Liver (tissue), 9 donors: ENCODE measurements around the gene NRG2. TPM values are rescaled to one million over a fixed set of nuclear protein-coding genes. Genes with fewer than 3 reads are reported as not detected.

Experiments
- DNase-seq: peaks from one replicate; pipeline ENCODE4 v3.0.0-alpha.2; 2017; ENCODE audit warnings: low spot score
- H3K27ac ChIP-seq, 2 donors: one replicate each; pipeline ENCODE4 v1.7.0; 2013; ENCODE audit warnings: inconsistent platforms in 2 of 2, low read length in 2 of 2, control low read depth in 1 of 2, low read depth in 1 of 2, mild to moderate bottlenecking in 1 of 2
- H3K27me3 ChIP-seq, 4 donors: one replicate each; pipeline versions ENCODE4 v1.6.1 to v1.7.0; 2013; ENCODE audit warnings: low read length in 3 of 4, inconsistent platforms in 1 of 4, mild to moderate bottlenecking in 1 of 4, moderate library complexity in 1 of 4; ENCODE audit not compliant: control insufficient read depth in 4 of 4, insufficient read depth in 4 of 4
- H3K36me3 ChIP-seq, 4 donors: one replicate each; pipeline versions ENCODE4 v1.6.1 to v1.7.0; 2013; ENCODE audit warnings: low read length in 3 of 4, mild to moderate bottlenecking in 3 of 4, low read depth in 1 of 4, moderate library complexity in 1 of 4; ENCODE audit not compliant: control insufficient read depth in 4 of 4, insufficient read depth in 3 of 4
- H3K4me1 ChIP-seq, 4 donors: one replicate each; pipeline versions ENCODE4 v1.6.1 to v1.7.0; 2013; ENCODE audit warnings: low read length in 3 of 4, mild to moderate bottlenecking in 3 of 4, moderate library complexity in 1 of 4; ENCODE audit not compliant: control insufficient read depth in 4 of 4, insufficient read depth in 4 of 4
- H3K4me3 ChIP-seq, 3 donors: one replicate each; pipeline versions ENCODE4 v1.6.1 to v1.7.0; 2013; ENCODE audit warnings: low read length in 3 of 3, control low read depth in 1 of 3, low read depth in 1 of 3, mild to moderate bottlenecking in 1 of 3
- H3K9ac ChIP-seq, 2 donors: one replicate each; pipeline ENCODE4 v1.7.0; 2013; ENCODE audit warnings: low read length in 2 of 2, mild to moderate bottlenecking in 2 of 2, moderate library complexity in 2 of 2, control low read depth in 1 of 2, low read depth in 1 of 2
- H3K9me3 ChIP-seq, 4 donors: one replicate each; pipeline versions ENCODE4 v1.6.1 to v1.7.0; 2013; ENCODE audit warnings: low read length in 3 of 4; ENCODE audit not compliant: control insufficient read depth in 4 of 4
- FOXA2 ChIP-seq: IDR thresholded peaks from 2 replicates; pipeline ENCODE4 v1.6.1; 2016; ENCODE audit warnings: antibody characterized with exemption
- JUND ChIP-seq, 2 donors: IDR thresholded peaks; 2 replicates each; pipeline ENCODE4 v1.6.1; 2016; ENCODE audit warnings: antibody characterized with exemption in 2 of 2
- YY1 ChIP-seq: IDR thresholded peaks from 2 replicates; pipeline ENCODE4 v1.6.1; 2016; ENCODE audit warnings: antibody characterized with exemption, mild to moderate bottlenecking
- WGBS: extraction: QIAGEN DNeasy Blood & Tissue Kit; methylation state at CpG from one replicate; pipeline ENCODE4 v1.1.7; 2013; 5-methylcytosine and 5-hydroxymethylcytosine counted together
- polyA plus RNA-seq, 2 donors: library from polyadenylated mRNA; stranded (reverse) in 1 of 2; unstranded in 1 of 2; fragments of 200-250 nt in 1 of 2; fragments of >200 nt in 1 of 2; fragmentation: Nextera tagmentation in 1 of 2; extraction: Ambion mirVana in 1 of 2; gene quantifications; one replicate each; pipeline versions ENCODE4 v1.2.1 to v1.2.3, GENCODE V29; 2013 to 2015
- total RNA-seq, 2 donors: library from RNA; depleted of rRNA; stranded (reverse); fragments of >200 nt; gene quantifications; one replicate each; pipeline ENCODE4 v1.2.3, GENCODE V29; 2014
- TF ChIP-seq, protein P1 (sequence below): fragments of 150-350 bp; IDR thresholded peaks from 2 replicates; pipeline ENCODE4 v1.5.1; 2017; ENCODE audit warnings: improper control_type of control experiment, low read depth, low read length; ENCODE audit not compliant: missing input control
- TF ChIP-seq, protein P2 (sequence below): IDR thresholded peaks from 2 replicates; pipeline ENCODE4 v1.6.1; 2016; ENCODE audit warnings: antibody characterized with exemption
- TF ChIP-seq, protein P3 (sequence below): IDR thresholded peaks from 2 replicates; pipeline ENCODE4 v1.6.1; 2016; ENCODE audit warnings: antibody characterized with exemption
- TF ChIP-seq, protein P4 (sequence below): IDR thresholded peaks from 2 replicates; pipeline ENCODE4 v1.6.1; 2016; ENCODE audit warnings: antibody characterized with exemption, mild to moderate bottlenecking
- donor health status: healthy.
- donor health status: healthy.
- donor health status: healthy.
- donor health status: healthy.
- donor health status: healthy.

Gene NRG2
- total and polyA plus RNA-seq, 4 donors: 0.07 to 0.08 TPM; not detected in 2

DNA sequence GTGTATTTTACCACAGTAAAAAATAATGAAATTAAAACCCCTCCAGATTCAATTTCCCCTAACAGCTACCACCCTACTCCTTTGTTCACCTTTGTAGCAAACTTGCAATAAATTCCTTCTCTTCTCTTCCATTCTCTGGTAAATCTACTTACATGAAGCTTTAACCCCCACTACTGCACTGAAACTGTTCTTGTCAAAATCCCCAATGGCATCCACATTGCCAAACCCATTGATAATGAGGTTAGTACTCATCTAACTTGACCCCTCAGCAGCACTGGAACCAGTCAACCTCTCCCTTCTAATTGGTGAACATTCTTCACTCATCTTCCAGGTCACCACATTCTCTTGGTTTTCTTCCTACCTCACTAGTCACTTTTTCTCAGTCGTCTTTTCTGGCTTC, 29.6 kb downstream of the NRG2 start (continued):
- TF ChIP-seq, protein P1, sequence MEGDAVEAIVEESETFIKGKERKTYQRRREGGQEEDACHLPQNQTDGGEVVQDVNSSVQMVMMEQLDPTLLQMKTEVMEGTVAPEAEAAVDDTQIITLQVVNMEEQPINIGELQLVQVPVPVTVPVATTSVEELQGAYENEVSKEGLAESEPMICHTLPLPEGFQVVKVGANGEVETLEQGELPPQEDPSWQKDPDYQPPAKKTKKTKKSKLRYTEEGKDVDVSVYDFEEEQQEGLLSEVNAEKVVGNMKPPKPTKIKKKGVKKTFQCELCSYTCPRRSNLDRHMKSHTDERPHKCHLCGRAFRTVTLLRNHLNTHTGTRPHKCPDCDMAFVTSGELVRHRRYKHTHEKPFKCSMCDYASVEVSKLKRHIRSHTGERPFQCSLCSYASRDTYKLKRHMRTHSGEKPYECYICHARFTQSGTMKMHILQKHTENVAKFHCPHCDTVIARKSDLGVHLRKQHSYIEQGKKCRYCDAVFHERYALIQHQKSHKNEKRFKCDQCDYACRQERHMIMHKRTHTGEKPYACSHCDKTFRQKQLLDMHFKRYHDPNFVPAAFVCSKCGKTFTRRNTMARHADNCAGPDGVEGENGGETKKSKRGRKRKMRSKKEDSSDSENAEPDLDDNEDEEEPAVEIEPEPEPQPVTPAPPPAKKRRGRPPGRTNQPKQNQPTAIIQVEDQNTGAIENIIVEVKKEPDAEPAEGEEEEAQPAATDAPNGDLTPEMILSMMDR: no peak

DNA sequence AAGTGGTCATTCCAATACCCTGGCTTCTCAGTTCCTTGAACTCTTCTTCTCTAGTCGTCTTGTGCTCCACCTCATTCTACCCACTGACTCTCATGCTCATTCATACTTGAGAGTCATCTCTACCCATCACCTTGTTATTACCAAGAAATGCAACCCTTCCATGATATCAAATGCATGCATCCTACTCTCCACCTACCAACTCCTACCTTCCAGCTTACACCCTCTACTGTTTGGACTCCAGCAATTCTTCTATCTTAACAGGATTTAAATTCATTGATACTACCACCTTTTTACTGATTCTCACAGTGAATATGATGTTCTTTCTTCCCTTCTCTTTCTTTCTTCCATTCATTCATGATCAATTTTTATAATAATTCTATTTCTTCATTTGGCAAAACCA, 30.7 kb downstream of the NRG2 start:
- no peaks in the 10 kb centered on the region for H3K4me1 ChIP-seq
- H3K4me3 ChIP-seq: no peak overlapping the region
- TF ChIP-seq, protein P2, sequence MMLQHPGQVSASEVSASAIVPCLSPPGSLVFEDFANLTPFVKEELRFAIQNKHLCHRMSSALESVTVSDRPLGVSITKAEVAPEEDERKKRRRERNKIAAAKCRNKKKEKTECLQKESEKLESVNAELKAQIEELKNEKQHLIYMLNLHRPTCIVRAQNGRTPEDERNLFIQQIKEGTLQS: no peak
- TF ChIP-seq FOXA2 (no peak), JUND (IDR thresholded peaks at IDR 0.05) (no peak), YY1 (no peak)
- H3K27ac ChIP-seq: no peak overlapping the region
- no peaks in the 10 kb centered on the region for H3K36me3 ChIP-seq
- H3K9ac ChIP-seq: no peak overlapping the region
- 76% methylated on average over 1 of the region's 1 CpG for WGBS
- no peak for DNase-seq
- no peaks in the 10 kb centered on the region for H3K9me3 ChIP-seq
- no peaks in the 10 kb centered on the region for H3K27me3 ChIP-seq

DNA sequence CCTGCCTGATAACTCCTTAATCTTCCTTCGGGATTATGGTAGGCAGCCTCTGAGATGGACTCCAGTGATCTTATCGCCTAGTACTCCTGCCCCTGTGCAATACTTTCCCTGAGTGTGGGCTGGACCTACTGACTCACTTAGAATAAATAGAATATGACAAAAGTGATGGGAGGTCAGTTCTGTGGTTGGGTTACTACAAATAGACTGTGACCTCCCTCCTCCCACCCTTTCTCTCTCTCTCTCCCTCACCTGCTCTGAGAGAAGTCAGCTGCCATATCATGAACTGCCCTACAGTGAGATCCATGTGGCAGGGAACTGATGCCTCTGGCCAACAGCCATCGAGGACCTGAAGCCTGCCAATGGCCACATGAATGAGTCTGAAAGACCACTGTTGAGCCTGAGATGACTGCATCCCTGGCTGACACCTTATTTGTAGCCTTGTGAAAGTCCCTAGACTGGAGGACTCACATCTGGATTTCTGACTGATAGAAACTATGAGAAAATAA, 31.7 kb downstream of the NRG2 start:
- TF ChIP-seq, protein P3, sequence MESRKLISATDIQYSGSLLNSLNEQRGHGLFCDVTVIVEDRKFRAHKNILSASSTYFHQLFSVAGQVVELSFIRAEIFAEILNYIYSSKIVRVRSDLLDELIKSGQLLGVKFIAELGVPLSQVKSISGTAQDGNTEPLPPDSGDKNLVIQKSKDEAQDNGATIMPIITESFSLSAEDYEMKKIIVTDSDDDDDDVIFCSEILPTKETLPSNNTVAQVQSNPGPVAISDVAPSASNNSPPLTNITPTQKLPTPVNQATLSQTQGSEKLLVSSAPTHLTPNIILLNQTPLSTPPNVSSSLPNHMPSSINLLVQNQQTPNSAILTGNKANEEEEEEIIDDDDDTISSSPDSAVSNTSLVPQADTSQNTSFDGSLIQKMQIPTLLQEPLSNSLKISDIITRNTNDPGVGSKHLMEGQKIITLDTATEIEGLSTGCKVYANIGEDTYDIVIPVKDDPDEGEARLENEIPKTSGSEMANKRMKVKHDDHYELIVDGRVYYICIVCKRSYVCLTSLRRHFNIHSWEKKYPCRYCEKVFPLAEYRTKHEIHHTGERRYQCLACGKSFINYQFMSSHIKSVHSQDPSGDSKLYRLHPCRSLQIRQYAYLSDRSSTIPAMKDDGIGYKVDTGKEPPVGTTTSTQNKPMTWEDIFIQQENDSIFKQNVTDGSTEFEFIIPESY: no peak
- TF ChIP-seq, protein P2: no peak
- TF ChIP-seq, protein P4, sequence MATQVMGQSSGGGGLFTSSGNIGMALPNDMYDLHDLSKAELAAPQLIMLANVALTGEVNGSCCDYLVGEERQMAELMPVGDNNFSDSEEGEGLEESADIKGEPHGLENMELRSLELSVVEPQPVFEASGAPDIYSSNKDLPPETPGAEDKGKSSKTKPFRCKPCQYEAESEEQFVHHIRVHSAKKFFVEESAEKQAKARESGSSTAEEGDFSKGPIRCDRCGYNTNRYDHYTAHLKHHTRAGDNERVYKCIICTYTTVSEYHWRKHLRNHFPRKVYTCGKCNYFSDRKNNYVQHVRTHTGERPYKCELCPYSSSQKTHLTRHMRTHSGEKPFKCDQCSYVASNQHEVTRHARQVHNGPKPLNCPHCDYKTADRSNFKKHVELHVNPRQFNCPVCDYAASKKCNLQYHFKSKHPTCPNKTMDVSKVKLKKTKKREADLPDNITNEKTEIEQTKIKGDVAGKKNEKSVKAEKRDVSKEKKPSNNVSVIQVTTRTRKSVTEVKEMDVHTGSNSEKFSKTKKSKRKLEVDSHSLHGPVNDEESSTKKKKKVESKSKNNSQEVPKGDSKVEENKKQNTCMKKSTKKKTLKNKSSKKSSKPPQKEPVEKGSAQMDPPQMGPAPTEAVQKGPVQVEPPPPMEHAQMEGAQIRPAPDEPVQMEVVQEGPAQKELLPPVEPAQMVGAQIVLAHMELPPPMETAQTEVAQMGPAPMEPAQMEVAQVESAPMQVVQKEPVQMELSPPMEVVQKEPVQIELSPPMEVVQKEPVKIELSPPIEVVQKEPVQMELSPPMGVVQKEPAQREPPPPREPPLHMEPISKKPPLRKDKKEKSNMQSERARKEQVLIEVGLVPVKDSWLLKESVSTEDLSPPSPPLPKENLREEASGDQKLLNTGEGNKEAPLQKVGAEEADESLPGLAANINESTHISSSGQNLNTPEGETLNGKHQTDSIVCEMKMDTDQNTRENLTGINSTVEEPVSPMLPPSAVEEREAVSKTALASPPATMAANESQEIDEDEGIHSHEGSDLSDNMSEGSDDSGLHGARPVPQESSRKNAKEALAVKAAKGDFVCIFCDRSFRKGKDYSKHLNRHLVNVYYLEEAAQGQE: no peak
- Histone ChIP-seq H3K4me1 (no peaks in the 10 kb centered on the region), H3K36me3 (no peaks in the 10 kb centered on the region), H3K27ac (no peak overlapping the region), H3K4me3 (no peak overlapping the region), H3K9me3 (no peaks in the 10 kb centered on the region), H3K9ac (no peak overlapping the region), H3K27me3 (no peaks in the 10 kb centered on the region)
- no peak for DNase-seq
- 71% methylated on average over 3 of the region's 3 CpGs for WGBS
